DOHH2 (cell line): ENCODE measurements around the gene FMNL2.

Experiments
- EZH2phosphoT487 ChIP-seq: fragments of 200-600 bp; sonication (generic); IDR thresholded peaks from 2 replicates; pipeline ENCODE4 v1.6.1; 2017; ENCODE audit warnings: borderline replicate concordance, mild to moderate bottlenecking, antibody characterized with exemption, low read length, moderate library complexity, mixed read lengths
- TF ChIP-seq, protein P1 (sequence below): fragments of 200-600 bp; sonication (generic); IDR thresholded peaks from one replicate; pipeline ENCODE4 v1.5.1; 2014; ENCODE audit warnings: antibody characterized with exemption, mild to moderate bottlenecking, low read depth, low read length; ENCODE audit not compliant: poor library complexity, severe bottlenecking

DNA sequence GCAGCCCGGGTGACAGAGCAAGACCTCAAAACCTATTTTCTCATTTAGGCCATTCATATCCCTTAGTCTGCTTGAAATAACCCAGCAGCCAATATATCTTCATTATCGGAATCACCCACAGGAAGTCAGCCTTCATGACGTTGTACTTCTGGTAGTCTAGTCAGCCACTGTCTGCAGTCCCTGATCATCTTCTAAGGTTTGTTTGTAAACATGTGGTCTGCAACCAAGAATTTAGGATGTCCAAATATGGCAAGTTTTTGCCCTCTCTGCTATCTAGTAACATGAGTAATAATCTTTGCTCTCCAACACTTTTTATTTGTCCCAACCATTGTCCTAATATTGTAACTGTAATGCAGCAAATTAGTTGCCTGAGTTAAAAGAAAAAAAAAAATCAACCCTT is 289.8 kb downstream of the FMNL2 start:
- TF ChIP-seq, protein P1, sequence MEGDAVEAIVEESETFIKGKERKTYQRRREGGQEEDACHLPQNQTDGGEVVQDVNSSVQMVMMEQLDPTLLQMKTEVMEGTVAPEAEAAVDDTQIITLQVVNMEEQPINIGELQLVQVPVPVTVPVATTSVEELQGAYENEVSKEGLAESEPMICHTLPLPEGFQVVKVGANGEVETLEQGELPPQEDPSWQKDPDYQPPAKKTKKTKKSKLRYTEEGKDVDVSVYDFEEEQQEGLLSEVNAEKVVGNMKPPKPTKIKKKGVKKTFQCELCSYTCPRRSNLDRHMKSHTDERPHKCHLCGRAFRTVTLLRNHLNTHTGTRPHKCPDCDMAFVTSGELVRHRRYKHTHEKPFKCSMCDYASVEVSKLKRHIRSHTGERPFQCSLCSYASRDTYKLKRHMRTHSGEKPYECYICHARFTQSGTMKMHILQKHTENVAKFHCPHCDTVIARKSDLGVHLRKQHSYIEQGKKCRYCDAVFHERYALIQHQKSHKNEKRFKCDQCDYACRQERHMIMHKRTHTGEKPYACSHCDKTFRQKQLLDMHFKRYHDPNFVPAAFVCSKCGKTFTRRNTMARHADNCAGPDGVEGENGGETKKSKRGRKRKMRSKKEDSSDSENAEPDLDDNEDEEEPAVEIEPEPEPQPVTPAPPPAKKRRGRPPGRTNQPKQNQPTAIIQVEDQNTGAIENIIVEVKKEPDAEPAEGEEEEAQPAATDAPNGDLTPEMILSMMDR = no peak
- TF ChIP-seq EZH2phosphoT487 = no peak
